Esophagus muscularis mucosa (tissue), 4 donors: Measurements from ENCODE around the gene ZNF48.

Source experiments
- CTCF ChIP-seq, 3 experiments: fragments of 200-600 bp in 2 of 3; fragments of 450-650 bp in 1 of 3; sonication (generic) in 2 of 3; IDR thresholded peaks; one replicate each; pipeline ENCODE4 v1.5.1; 2017 to 2019; ENCODE audit warnings: antibody characterized with exemption in 3 of 3, mild to moderate bottlenecking in 2 of 3, moderate library complexity in 1 of 3
- EP300 ChIP-seq: sonication (generic); formaldehyde crosslinking; IDR thresholded peaks from one replicate; pipeline ENCODE4 v1.6.1; 2017; ENCODE audit warnings: antibody characterized with exemption
- POLR2A ChIP-seq: fragments of 450-650 bp; IDR thresholded peaks from one replicate; pipeline ENCODE4 v1.6.1; 2017; ENCODE audit warnings: antibody characterized with exemption, moderate library complexity, mild to moderate bottlenecking, low read depth
- POLR2AphosphoS5 ChIP-seq, 2 donors: sonication (generic); formaldehyde crosslinking; IDR thresholded peaks; one replicate each; pipeline ENCODE4 v1.6.1; 2017; ENCODE audit warnings: antibody characterized with exemption in 2 of 2

DNA sequence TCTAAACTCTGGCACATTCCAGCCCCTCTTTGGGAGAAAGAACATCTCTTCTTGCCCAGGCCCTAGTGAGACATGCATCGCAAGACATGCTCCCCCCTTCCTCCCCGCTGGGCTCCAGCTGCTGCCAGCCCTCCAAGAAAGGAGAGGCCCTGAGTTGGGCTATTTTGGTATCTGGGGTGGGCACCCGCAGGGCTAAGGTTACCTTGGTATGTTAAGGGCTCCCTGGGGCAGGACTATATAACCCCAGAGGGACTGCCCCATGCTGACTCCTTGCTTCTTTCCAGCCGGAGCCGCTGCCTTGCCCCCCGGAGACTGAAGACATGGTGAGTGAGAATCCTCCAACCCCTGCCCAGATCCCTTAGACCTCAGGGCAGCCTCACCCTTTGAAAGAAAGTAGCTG is 20.7 kb upstream of the ZNF48 start, which contains the start of gene MYL11:
- no peak for TF ChIP-seq CTCF (IDR thresholded peaks at IDR 0.05)
- TF ChIP-seq POLR2AphosphoS5 (IDR thresholded peaks at IDR 0.05): no peak
- no peak for TF ChIP-seq POLR2A
- no peak for TF ChIP-seq EP300
